Calu3 (cell line): ENCODE results near the gene SLC25A34. TPM values are rescaled to one million over a fixed set of nuclear protein-coding genes. Genes with fewer than 3 reads are reported as not detected.

Experiments used
- BruUV-seq: library from RNA; stranded (reverse); fragments of 400-500 nt; replicated peaks from 2 replicates; lab custom pipeline; 2021; lab: Mats Ljungman, UMichigan
- CTCF ChIA-PET: fragments of 300-600 bp; sonication (Branson Sonifier 250); formaldehyde crosslinking; loops from one replicate; lab custom pipeline; 2022; ENCODE audit warnings: antibody characterized with exemption; lab: Charles Lee
- DNase-seq: peaks from one replicate; pipeline ENCODE4 v3.0.0; 2022
- H3K27ac Mint-ChIP-seq: one replicate; pipeline ENCODE4 v1.8.0; 2022; ENCODE audit warnings: mixed read lengths; ENCODE audit not compliant: unreplicated experiment
- H3K27me3 Mint-ChIP-seq: one replicate; pipeline ENCODE4 v1.8.0; 2022; ENCODE audit warnings: mixed read lengths; ENCODE audit not compliant: unreplicated experiment
- H3K36me3 Mint-ChIP-seq: one replicate; pipeline ENCODE4 v1.8.0; 2022; ENCODE audit warnings: mild to moderate bottlenecking, moderate library complexity, mixed read lengths; ENCODE audit not compliant: insufficient read depth, unreplicated experiment
- H3K4me1 Mint-ChIP-seq: one replicate; pipeline ENCODE4 v1.8.0; 2022; ENCODE audit warnings: mild to moderate bottlenecking, low read depth, mixed read lengths; ENCODE audit not compliant: unreplicated experiment
- H3K4me3 Mint-ChIP-seq: one replicate; pipeline ENCODE4 v1.8.0; 2022; ENCODE audit warnings: mild to moderate bottlenecking, low read depth, moderate library complexity, mixed read lengths; ENCODE audit not compliant: unreplicated experiment
- H3K9me3 Mint-ChIP-seq: one replicate; pipeline ENCODE4 v1.8.0; 2022; ENCODE audit warnings: low read depth, mixed read lengths; ENCODE audit not compliant: unreplicated experiment
- intact Hi-C: fragments of 100-400 bp; cut with micrococcal nuclease; formaldehyde crosslinking; loops from one replicate; pipeline ENCODE4 v1.10.0; 2022; ENCODE audit not compliant: unreplicated experiment
- total RNA-seq: library from RNA; stranded (reverse); gene quantifications from 2 replicates; pipeline ENCODE4 v1.2.3, GENCODE V29; 2022
- TF ChIP-seq, protein P1 (sequence below): fragments of 200-600 bp; IDR thresholded peaks from one replicate; pipeline ENCODE4 v1.8.0; 2022; ENCODE audit warnings: antibody characterized with exemption; ENCODE audit not compliant: unreplicated experiment

Gene SLC25A34
- total RNA-seq, 1 experiment from 2014 or later, result 0.68 TPM

DNA sequence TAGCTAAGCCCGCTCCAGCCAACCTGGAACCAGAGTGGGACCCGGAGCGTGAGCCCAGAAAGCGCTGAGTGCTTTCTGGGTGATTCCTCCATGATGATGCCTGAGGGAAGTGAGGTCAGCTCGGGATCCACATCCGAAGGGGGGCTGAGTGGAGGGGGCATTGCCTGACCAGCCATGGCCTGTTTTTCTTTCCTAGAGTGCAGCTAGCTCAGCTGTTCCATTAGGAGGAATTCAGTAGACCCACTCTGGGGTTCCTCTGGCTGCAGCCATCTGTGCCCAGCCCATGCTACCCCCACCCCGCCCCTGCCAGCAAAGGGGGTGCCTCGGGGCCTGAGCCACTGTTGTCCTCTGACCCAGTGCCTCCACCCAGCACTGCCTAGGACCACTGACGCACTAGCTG is 9.6 kb upstream of the SLC25A34 start:
- CTCF ChIA-PET, result no interaction called here
- Mint-ChIP-seq H3K4me3 (no peak overlapping the region), H3K27ac (no peak overlapping the region), H3K36me3 (peaks cover 8% of the 10 kb centered on the region), H3K4me1 (no peaks in the 10 kb centered on the region), H3K9me3 (no peaks in the 10 kb centered on the region), H3K27me3 (no peaks in the 10 kb centered on the region)
- DNase-seq, result no peak
- intact Hi-C loops, result no loop called here
- no TSS peak for BruUV-seq
- TF ChIP-seq, protein P1, sequence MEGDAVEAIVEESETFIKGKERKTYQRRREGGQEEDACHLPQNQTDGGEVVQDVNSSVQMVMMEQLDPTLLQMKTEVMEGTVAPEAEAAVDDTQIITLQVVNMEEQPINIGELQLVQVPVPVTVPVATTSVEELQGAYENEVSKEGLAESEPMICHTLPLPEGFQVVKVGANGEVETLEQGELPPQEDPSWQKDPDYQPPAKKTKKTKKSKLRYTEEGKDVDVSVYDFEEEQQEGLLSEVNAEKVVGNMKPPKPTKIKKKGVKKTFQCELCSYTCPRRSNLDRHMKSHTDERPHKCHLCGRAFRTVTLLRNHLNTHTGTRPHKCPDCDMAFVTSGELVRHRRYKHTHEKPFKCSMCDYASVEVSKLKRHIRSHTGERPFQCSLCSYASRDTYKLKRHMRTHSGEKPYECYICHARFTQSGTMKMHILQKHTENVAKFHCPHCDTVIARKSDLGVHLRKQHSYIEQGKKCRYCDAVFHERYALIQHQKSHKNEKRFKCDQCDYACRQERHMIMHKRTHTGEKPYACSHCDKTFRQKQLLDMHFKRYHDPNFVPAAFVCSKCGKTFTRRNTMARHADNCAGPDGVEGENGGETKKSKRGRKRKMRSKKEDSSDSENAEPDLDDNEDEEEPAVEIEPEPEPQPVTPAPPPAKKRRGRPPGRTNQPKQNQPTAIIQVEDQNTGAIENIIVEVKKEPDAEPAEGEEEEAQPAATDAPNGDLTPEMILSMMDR, result no peak

DNA sequence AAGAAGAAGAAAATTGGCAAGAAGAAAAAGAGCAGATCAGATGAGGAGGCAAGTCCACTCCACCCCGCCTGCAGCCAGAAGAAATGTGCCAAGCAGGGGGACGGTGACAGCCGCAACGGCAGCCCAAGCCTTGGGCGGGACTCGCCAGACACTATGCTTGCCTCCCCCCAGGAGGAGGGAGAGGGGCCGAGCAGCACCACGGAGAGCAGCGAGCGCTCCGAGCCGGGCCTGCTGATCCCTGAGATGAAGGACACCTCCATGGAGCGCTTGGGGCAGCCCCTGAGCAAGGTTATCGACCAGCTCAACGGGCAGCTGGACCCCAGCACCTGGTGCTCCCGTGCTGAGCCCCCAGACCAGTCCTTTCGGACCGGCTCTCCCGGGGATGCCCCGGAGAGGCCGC is 9.0 kb upstream of the SLC25A34 start:
- Mint-ChIP-seq H3K27ac (no peak overlapping the region), H3K4me1 (no peaks in the 10 kb centered on the region), H3K4me3 (no peak overlapping the region), H3K27me3 (no peaks in the 10 kb centered on the region), H3K36me3 (peaks cover 7% of the 10 kb centered on the region), H3K9me3 (no peaks in the 10 kb centered on the region)
- DNase-seq, result no peak
- CTCF ChIA-PET, result no interaction called here
- TF ChIP-seq, protein P1, result no peak
- no TSS peak for BruUV-seq
- intact Hi-C loops, result no loop called here

DNA sequence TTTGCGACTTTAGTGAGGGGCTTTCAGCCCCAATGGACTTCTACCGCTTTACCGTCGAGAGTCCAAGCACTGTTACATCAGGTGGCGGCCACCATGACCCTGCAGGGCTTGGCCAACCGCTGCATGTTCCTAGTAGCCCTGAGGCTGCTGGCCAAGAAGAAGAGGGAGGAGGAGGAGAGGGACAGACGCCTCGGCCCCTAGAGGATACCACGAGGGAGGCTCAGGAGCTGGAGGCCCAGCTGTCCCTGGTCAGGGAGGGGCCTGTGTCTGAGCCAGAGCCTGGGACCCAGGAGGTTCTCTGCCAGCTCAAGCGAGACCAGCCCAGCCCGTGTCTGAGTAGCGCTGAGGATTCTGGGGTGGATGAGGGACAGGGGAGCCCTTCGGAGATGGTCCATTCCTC is 8.6 kb upstream of the SLC25A34 start:
- Mint-ChIP-seq H3K9me3 (no peaks in the 10 kb centered on the region), H3K4me1 (no peaks in the 10 kb centered on the region), H3K36me3 (peaks cover 7% of the 10 kb centered on the region), H3K27ac (no peak overlapping the region), H3K4me3 (no peak overlapping the region), H3K27me3 (no peaks in the 10 kb centered on the region)
- no peak for DNase-seq
- no TSS peak for BruUV-seq
- TF ChIP-seq, protein P1, result no peak
- intact Hi-C loops, result no loop called here
- CTCF ChIA-PET, result no interaction called here

DNA sequence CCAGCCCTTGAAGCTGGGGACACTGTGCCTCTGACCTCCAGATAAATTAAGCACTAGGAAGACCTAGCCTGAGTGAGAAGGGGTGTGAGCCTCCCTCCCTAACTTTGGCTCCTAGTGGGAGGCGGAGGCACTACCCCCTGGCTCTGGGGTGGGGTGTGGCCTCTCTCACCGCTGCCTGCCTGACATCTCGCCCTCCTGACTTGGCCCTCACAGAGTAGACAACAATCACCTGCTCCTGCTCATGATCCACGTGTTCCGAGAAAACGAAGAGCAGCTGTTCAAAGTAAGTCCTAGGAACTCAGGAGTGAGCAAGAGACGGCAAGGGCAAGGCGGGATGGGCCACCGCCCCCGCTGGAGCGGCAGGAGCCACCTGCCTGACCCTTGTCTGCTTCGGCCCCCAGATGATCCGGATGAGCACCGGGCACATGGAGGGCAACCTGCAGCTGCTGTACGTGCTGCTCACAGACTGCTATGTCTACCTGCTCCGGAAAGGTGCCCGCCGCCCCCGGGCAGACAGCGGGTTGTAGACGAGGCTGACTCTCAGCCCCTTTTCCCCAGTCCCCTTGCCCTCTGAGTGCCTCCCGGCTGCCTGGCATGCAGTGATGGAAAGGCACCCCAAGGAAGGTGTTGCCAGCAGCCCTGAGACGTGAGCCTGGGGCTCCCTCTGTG is 8.1 kb upstream of the SLC25A34 start:
- no TSS peak for BruUV-seq
- H3K9me3 Mint-ChIP-seq, result no peaks in the 10 kb centered on the region
- intact Hi-C loops, result no loop called here
- no peaks in the 10 kb centered on the region for H3K27me3 Mint-ChIP-seq
- H3K36me3 Mint-ChIP-seq, result peaks cover 7% of the 10 kb centered on the region
- no peak overlapping the region for H3K4me3 Mint-ChIP-seq
- TF ChIP-seq, protein P1, result no peak
- CTCF ChIA-PET, result no interaction called here
- no peak for DNase-seq
- H3K4me1 Mint-ChIP-seq, result no peaks in the 10 kb centered on the region
- H3K27ac Mint-ChIP-seq, result no peak overlapping the region
